ENCODE data around the gene CCDC88C. TPM values are rescaled to one million over a fixed set of nuclear protein-coding genes. Genes with fewer than 3 reads are reported as not detected.

Gene CCDC88C
- total and polyA plus RNA-seq, 2 experiments from 2014 or later: 23.6 to 60.7 TPM

GRCh38 chr14:91303091-91303923 lies 114.3 kb downstream of the CCDC88C start:
- peak overlapping the region; percentile 37; the same call in 1 of the 2 replicates for H3K27ac Mint-ChIP-seq

More at GRCh38 chr14:91303091-91303923, 114.3 kb downstream of the CCDC88C start:
- Histone ChIP-seq H3K79me2 (replicated peaks; ENCODE audit: insufficient read depth) (no peaks in the 10 kb centered on the region), H3K27ac (ENCODE audit: low read depth) (peak overlapping the region; percentile 88), H3K36me3 (ENCODE audit: insufficient read depth) (peaks cover 19% of the 10 kb centered on the region; the same call in 1 of the 2 replicates), H3K4me3 (peak overlapping the region; percentile 53), H3F3A (replicated peaks; ENCODE audit: low read depth) (peaks cover 9% of the 10 kb centered on the region), H3K27me3 (ENCODE audit: insufficient read depth) (no peaks in the 10 kb centered on the region), H3K4me1 (ENCODE audit: insufficient read depth) (peaks cover 30% of the 10 kb centered on the region), H2AFZ (peak overlapping the region; percentile 73; the same call in 1 of the 2 replicates), H3K4me2 (peak overlapping the region; percentile 84), H3K9me2 (ENCODE audit: insufficient read depth) (no peaks in the 10 kb centered on the region), H4K20me1 (replicated peaks; ENCODE audit: insufficient read depth) (no peaks in the 10 kb centered on the region; the same call in none of the 2 replicates)
- peak; percentile 98 for DNase-seq (ENCODE audit: low spot score)
- peaks cover 8% of the 10 kb centered on the region for H3K27me3 Mint-ChIP-seq (ENCODE audit: insufficient read depth, low read depth, poor library complexity)
- H3K36me3 Mint-ChIP-seq (ENCODE audit: low read depth): peaks cover 68% of the 10 kb centered on the region
- ATAC-seq: peak; percentile 89
- TF ChIP-seq POLR2AphosphoS5 (IDR thresholded peaks at IDR 0.05; ENCODE audit: low read depth): peak; percentile 53
- TF ChIP-seq CTCF (conservative IDR thresholded peaks at IDR 0.05; ENCODE audit: low read depth in 2 of 2): no peak
- TF ChIP-seq ZNF462 (CRISPR knock-in tag; IDR thresholded peaks at IDR 0.05): no peak
- H3K4me1 Mint-ChIP-seq: peaks cover 35% of the 10 kb centered on the region
- H3K4me3 Mint-ChIP-seq: peak overlapping the region; percentile 52; the same call in 2 of the 3 replicates
- no peaks in the 10 kb centered on the region for H3K9me3 Mint-ChIP-seq
